WTC11 (cell line): ENCODE results near the gene PARP14. TPM values are rescaled to one million over a fixed set of nuclear protein-coding genes. Genes with fewer than 3 reads are reported as not detected.

Experiments
- ATAC-seq: fragments of 200-7000 bp; cut with Tn5 transposase; 2 replicates; pipeline ENCODE4 v1.10.0; 2021; ENCODE audit warnings: mild to moderate bottlenecking, moderate library complexity
- CTCF ChIA-PET: fragments of 300-600 bp; sonication (Branson Sonifier 250); formaldehyde crosslinking; loops from one replicate; lab custom pipeline; 2021; ENCODE audit warnings: antibody characterized with exemption; lab: Charles Lee
- POLR2A ChIA-PET: fragments of 350-600 bp; sonication (Branson Sonifier 250); formaldehyde crosslinking; loops from one replicate; lab custom pipeline; 2021; ENCODE audit warnings: antibody characterized with exemption; lab: Charles Lee
- DNase-seq: peaks from one replicate; pipeline ENCODE4 v3.0.0; 2021; ENCODE audit warnings: low spot score
- H3K27ac Mint-ChIP-seq: 2 replicates; pipeline ENCODE4 v1.8.0; 2021; ENCODE audit warnings: mixed read lengths
- H3K27me3 Mint-ChIP-seq: 2 replicates; pipeline ENCODE4 v1.8.0; 2021; ENCODE audit warnings: low read depth, mild to moderate bottlenecking, moderate library complexity, mixed read lengths
- H3K36me3 Mint-ChIP-seq: 2 replicates; pipeline ENCODE4 v1.8.0; 2021; ENCODE audit warnings: mixed read lengths
- H3K4me1 Mint-ChIP-seq: 2 replicates; pipeline ENCODE4 v1.8.0; 2022; ENCODE audit warnings: mixed read lengths
- H3K4me3 Mint-ChIP-seq: 2 replicates; pipeline ENCODE4 v1.8.0; 2021; ENCODE audit warnings: mild to moderate bottlenecking, moderate library complexity, mixed read lengths
- H3K9me3 Mint-ChIP-seq: 2 replicates; pipeline ENCODE4 v1.8.0; 2021; ENCODE audit warnings: mixed read lengths
- AR ChIP-seq: fragments of 250-450 bp; sonication (Bioruptor Pico); IDR thresholded peaks from 2 replicates; pipeline ENCODE4 v1.9.0; 2021; ENCODE audit warnings: mild to moderate bottlenecking
- CREB1 ChIP-seq: sonication (generic); formaldehyde crosslinking; IDR thresholded peaks from 2 replicates; pipeline ENCODE4 v1.8.0; 2023; ENCODE audit warnings: mild to moderate bottlenecking, missing genetic modification reagents
- E2F1 ChIP-seq: sonication (generic); formaldehyde crosslinking; IDR thresholded peaks from 2 replicates; pipeline ENCODE4 v1.8.0; 2022; ENCODE audit warnings: mild to moderate bottlenecking, missing genetic modification reagents
- EMX1 ChIP-seq: fragments of 250-450 bp; sonication (Bioruptor Pico); IDR thresholded peaks from 2 replicates; pipeline ENCODE4 v1.8.0; 2021; ENCODE audit warnings: mild to moderate bottlenecking
- GRHL2 ChIP-seq: fragments of 250-450 bp; sonication (Bioruptor Pico); IDR thresholded peaks from 2 replicates; pipeline ENCODE4 v1.8.0; 2022; ENCODE audit warnings: mild to moderate bottlenecking, moderate library complexity; ENCODE audit not compliant: insufficient replicate concordance, severe bottlenecking
- IRF1 ChIP-seq: sonication (generic); formaldehyde crosslinking; IDR thresholded peaks from 2 replicates; pipeline ENCODE4 v1.8.0; 2023; ENCODE audit warnings: missing genetic modification reagents
- JAZF1 ChIP-seq: fragments of 250-450 bp; sonication (Bioruptor Pico); IDR thresholded peaks from 2 replicates; pipeline ENCODE4 v1.9.0; 2021; ENCODE audit warnings: moderate library complexity, mild to moderate bottlenecking, inconsistent platforms
- MYBL2 ChIP-seq: sonication (generic); formaldehyde crosslinking; IDR thresholded peaks from 2 replicates; pipeline ENCODE4 v1.8.1; 2023; ENCODE audit warnings: mild to moderate bottlenecking, moderate library complexity, missing genetic modification reagents
- NFE2L1 ChIP-seq: sonication (generic); formaldehyde crosslinking; IDR thresholded peaks from 2 replicates; pipeline ENCODE4 v1.8.1; 2023; ENCODE audit warnings: missing genetic modification reagents
- NFYB ChIP-seq: sonication (generic); formaldehyde crosslinking; conservative IDR thresholded peaks from 2 replicates; pipeline ENCODE4 v1.8.0; 2022; ENCODE audit warnings: low read depth, missing genetic modification reagents
- NR3C1 ChIP-seq: sonication (generic); formaldehyde crosslinking; conservative IDR thresholded peaks from 2 replicates; pipeline ENCODE4 v1.8.1; 2023; ENCODE audit warnings: low read depth, mild to moderate bottlenecking, missing genetic modification reagents
- PRDM15 ChIP-seq: sonication (generic); formaldehyde crosslinking; IDR thresholded peaks from 2 replicates; pipeline ENCODE4 v1.8.0; 2022; ENCODE audit warnings: missing genetic modification reagents
- PREB ChIP-seq: sonication (generic); formaldehyde crosslinking; IDR thresholded peaks from 2 replicates; pipeline ENCODE4 v1.8.1; 2022; ENCODE audit warnings: mild to moderate bottlenecking, missing genetic modification reagents, moderate library complexity, borderline replicate concordance
- PRRX2 ChIP-seq: fragments of 250-450 bp; sonication (Bioruptor Pico); IDR thresholded peaks from 2 replicates; pipeline ENCODE4 v1.8.0; 2021; ENCODE audit warnings: mild to moderate bottlenecking
- SOX15 ChIP-seq: fragments of 250-450 bp; sonication (Bioruptor Pico); IDR thresholded peaks from 2 replicates; pipeline ENCODE4 v1.9.0; 2021; ENCODE audit warnings: mild to moderate bottlenecking
- ZMAT4 ChIP-seq: fragments of 250-450 bp; sonication (Bioruptor Pico); IDR thresholded peaks from 2 replicates; pipeline ENCODE4 v1.9.0; 2021; ENCODE audit warnings: mild to moderate bottlenecking
- ZNF138 ChIP-seq: sonication (generic); formaldehyde crosslinking; conservative IDR thresholded peaks from 2 replicates; pipeline ENCODE4 v1.8.1; 2022; ENCODE audit warnings: mild to moderate bottlenecking, moderate library complexity, missing genetic modification reagents
- ZNF263 ChIP-seq: sonication (generic); formaldehyde crosslinking; IDR thresholded peaks from 2 replicates; pipeline ENCODE4 v1.8.1; 2022; ENCODE audit warnings: low read depth, mild to moderate bottlenecking, moderate library complexity, missing genetic modification reagents
- ZNF396 ChIP-seq: fragments of 250-450 bp; sonication (Bioruptor Pico); IDR thresholded peaks from 2 replicates; pipeline ENCODE4 v1.8.0; 2021; ENCODE audit warnings: mild to moderate bottlenecking, moderate library complexity, borderline replicate concordance
- ZNF416 ChIP-seq: fragments of 250-450 bp; sonication (Bioruptor Pico); IDR thresholded peaks from 2 replicates; pipeline ENCODE4 v1.9.0; 2021; ENCODE audit warnings: mild to moderate bottlenecking, inconsistent platforms
- ZNF512 ChIP-seq: sonication (generic); formaldehyde crosslinking; IDR thresholded peaks from 2 replicates; pipeline ENCODE4 v1.8.1; 2022; ENCODE audit warnings: missing genetic modification reagents, borderline replicate concordance
- ZNF671 ChIP-seq: fragments of 250-450 bp; sonication (Bioruptor Pico); IDR thresholded peaks from 2 replicates; pipeline ENCODE4 v1.8.0; 2021; ENCODE audit warnings: mild to moderate bottlenecking
- total RNA-seq: library from RNA; stranded (reverse); gene quantifications from 3 replicates; pipeline ENCODE4 v1.2.3, GENCODE V29; 2021

PARP14 gene
- total RNA-seq, 1 experiment from 2014 or later: 15.9 TPM

GRCh38 chr3:122695927-122696561, 15.4 kb downstream of the PARP14 start (continued):
- TF ChIP-seq ZNF263 (CRISPR knock-in tag) (no peak), CREB1 (CRISPR knock-in tag) (no peak), ZNF416 (no peak), ZNF512 (CRISPR knock-in tag) (no peak), SOX15 (CRISPR knock-in tag) (no peak), GRHL2 (CRISPR knock-in tag) (no peak), ZNF396 (no peak), JAZF1 (no peak)

- H3K4me1 Mint-ChIP-seq: no peaks in the 10 kb centered on the region
- CTCF ChIA-PET: no interaction called here
- DNase-seq: no peak
- H3K27ac Mint-ChIP-seq: no peak overlapping the region
- POLR2A ChIA-PET: no interaction called here
- H3K36me3 Mint-ChIP-seq: peaks cover 4% of the 10 kb centered on the region
- H3K4me3 Mint-ChIP-seq: no peak overlapping the region
- H3K9me3 Mint-ChIP-seq: no peaks in the 10 kb centered on the region
- H3K27me3 Mint-ChIP-seq: no peaks in the 10 kb centered on the region
- no peak for ATAC-seq
- TF ChIP-seq ZNF671 (CRISPR knock-in tag) (no peak), E2F1 (CRISPR knock-in tag) (no peak), NFE2L1 (CRISPR knock-in tag) (no peak), EMX1 (CRISPR knock-in tag) (no peak), IRF1 (no peak), NFYB (CRISPR knock-in tag) (no peak), ZMAT4 (no peak), AR (CRISPR knock-in tag) (no peak), ZNF396 (no peak), NR3C1 (CRISPR knock-in tag) (no peak), MYBL2 (CRISPR knock-in tag) (no peak), PRDM15 (CRISPR knock-in tag) (no peak), PRRX2 (no peak), ZNF138 (CRISPR knock-in tag) (no peak), PREB (CRISPR knock-in tag) (no peak)
Measured at GRCh38 chr3:122697952-122698620, 17.4 kb downstream of the PARP14 start.
